Measurements from ENCODE around the gene KLK14. TPM values are rescaled to one million over a fixed set of nuclear protein-coding genes. Genes with fewer than 3 reads are reported as not detected.

KLK14 gene
- total RNA-seq, 5 donors from 2014 or later (not counting 1 experiment from before 2014, with no cell fraction given): 0.42 to 0.78 (median 0.70) TPM

- H3K36me3 Mint-ChIP-seq: no peaks in the 10 kb centered on the region
- H3K27me3 Mint-ChIP-seq: peaks cover 0 to 5% of the 10 kb centered on the region in 2 donors
- peaks cover 13 to 56% of the 10 kb centered on the region in 2 experiments for H3K4me1 ChIP-seq (ENCODE audit: control insufficient read depth in 1 of 2, extremely low read depth in 1 of 2, insufficient read depth in 2 of 2, low read length in 2 of 2)
- H3K27ac Mint-ChIP-seq: no peak overlapping the region
- H3K9me3 ChIP-seq: no peaks in the 10 kb centered on the region
- ATAC-seq (replicated peaks in 1 of 4): no peak
- no peaks in the 10 kb centered on the region for H3K36me3 ChIP-seq (ENCODE audit: control insufficient read depth in 2 of 2, extremely low read depth in 1 of 2, insufficient read depth in 1 of 2, low read length in 1 of 2)
- H3K9me3 Mint-ChIP-seq: no peaks in the 10 kb centered on the region
- no peak for DNase-seq
- no peak overlapping the region for H3K4me3 ChIP-seq (ENCODE audit: control insufficient read depth in 1 of 2, extremely low read depth in 1 of 2, low read length in 1 of 2)
- no peak overlapping the region for H3K4me3 Mint-ChIP-seq
- peaks cover 0 to 2% of the 10 kb centered on the region in 2 experiments for H3K27me3 ChIP-seq (replicated peaks in 1 of 2; ENCODE audit: control insufficient read depth in 2 of 2, extremely low read depth in 1 of 2, insufficient read depth in 2 of 2, low read length in 1 of 2)
- WGBS (ENCODE audit: insufficient coverage): 63% methylated on average over 6 of the region's 6 CpGs
- CTCF ChIA-PET: interaction anchor here in 1 of 2 donors (0.7 kb wide), 1 partner anchor 14 kb away, joined by 3 read pairs; no protein-coding TSS in a partner anchor
- H3K4me1 Mint-ChIP-seq: peaks cover 31 to 55% (median 51%) of the 10 kb centered on the region in 3 donors
- POLR2A ChIA-PET: no interaction called here
- no peak overlapping the region for H3K27ac ChIP-seq (ENCODE audit: low read length)
Measured at GRCh38 chr19:51111606-51112005, 28.9 kb upstream of the KLK14 start.

GRCh38 chr19:51110666-51110971, 27.9 kb upstream of the KLK14 start:
- peaks cover 0 to 1% of the 10 kb centered on the region in 2 experiments for H3K27me3 ChIP-seq (replicated peaks in 1 of 2; ENCODE audit: control insufficient read depth in 2 of 2, extremely low read depth in 1 of 2, insufficient read depth in 2 of 2, low read length in 1 of 2)
- WGBS (ENCODE audit: insufficient coverage): 78% methylated on average over 1 of the region's 1 CpG
- peaks cover 30 to 52% (median 49%) of the 10 kb centered on the region in 3 donors for H3K4me1 Mint-ChIP-seq
- no peak overlapping the region for H3K4me3 ChIP-seq (ENCODE audit: control insufficient read depth in 1 of 2, extremely low read depth in 1 of 2, low read length in 1 of 2)
- H3K4me1 ChIP-seq (ENCODE audit: control insufficient read depth in 1 of 2, extremely low read depth in 1 of 2, insufficient read depth in 2 of 2, low read length in 2 of 2): peaks cover 13 to 52% of the 10 kb centered on the region in 2 experiments
- H3K27ac Mint-ChIP-seq: no peak overlapping the region
- H3K27ac ChIP-seq (ENCODE audit: low read length): no peak overlapping the region
- DNase-seq (no peak), ATAC-seq (replicated peaks in 1 of 4) (no peak)
- no peaks in the 10 kb centered on the region for H3K9me3 Mint-ChIP-seq
- H3K36me3 ChIP-seq (ENCODE audit: control insufficient read depth in 2 of 2, extremely low read depth in 1 of 2, insufficient read depth in 1 of 2, low read length in 1 of 2): no peaks in the 10 kb centered on the region
- H3K9me3 ChIP-seq: no peaks in the 10 kb centered on the region
- CTCF ChIA-PET: no interaction called here
- POLR2A ChIA-PET: no interaction called here
- H3K36me3 Mint-ChIP-seq: peaks cover under 1% of the 10 kb centered on the region
- H3K4me3 Mint-ChIP-seq: no peak overlapping the region
- H3K27me3 Mint-ChIP-seq: peaks cover 0 to 3% of the 10 kb centered on the region in 2 donors

GRCh38 chr19:51108805-51109146, 26.1 kb upstream of the KLK14 start:
- H3K27me3 Mint-ChIP-seq: no peaks in the 10 kb centered on the region
- peaks cover 37 to 46% (median 45%) of the 10 kb centered on the region in 3 donors for H3K4me1 Mint-ChIP-seq
- Histone ChIP-seq H3K9me3 (no peaks in the 10 kb centered on the region), H3K27ac (ENCODE audit: low read length) (peak overlapping the region; percentile 67), H3K36me3 (ENCODE audit: control insufficient read depth in 2 of 2, extremely low read depth in 1 of 2, insufficient read depth in 1 of 2, low read length in 1 of 2) (peaks cover 6 to 11% of the 10 kb centered on the region in 2 donors), H3K27me3 (replicated peaks in 1 of 2; ENCODE audit: control insufficient read depth in 2 of 2, extremely low read depth in 1 of 2, insufficient read depth in 2 of 2, low read length in 1 of 2) (no peaks in the 10 kb centered on the region), H3K4me3 (ENCODE audit: control insufficient read depth in 1 of 2, extremely low read depth in 1 of 2, low read length in 1 of 2) (peak overlapping the region; percentile 83 to 86), H3K4me1 (ENCODE audit: control insufficient read depth in 1 of 2, extremely low read depth in 1 of 2, insufficient read depth in 2 of 2, low read length in 2 of 2) (peaks cover 8 to 39% of the 10 kb centered on the region in 2 experiments)
- ChIA-PET POLR2A (interaction anchor here in 1 of 2 donors (0.6 kb wide), 1 partner anchor 301 kb away, joined by 3 read pairs; no protein-coding TSS in a partner anchor), CTCF (interaction anchor here in 1 of 2 donors (0.8 kb wide), 1 partner anchor 12 kb away, joined by 3 read pairs; no protein-coding TSS in a partner anchor)
- peak overlapping the region; percentile 87 to 98 (median 92) for H3K4me3 Mint-ChIP-seq
- DNase-seq (no peak), ATAC-seq (replicated peaks in 1 of 4) (peak; percentile 48 to 55 (median 53))
- 4% methylated on average over 3 of the region's 15 CpGs for WGBS (ENCODE audit: insufficient coverage)
- H3K36me3 Mint-ChIP-seq: peaks cover 11% of the 10 kb centered on the region
- H3K27ac Mint-ChIP-seq: peak overlapping the region; percentile 96 to 99
- H3K9me3 Mint-ChIP-seq: no peaks in the 10 kb centered on the region

GRCh38 chr19:51108066-51108804, 25.5 kb upstream of the KLK14 start, which contains the start of gene CTU1:
TSS of gene CTU1 (minus strand) at chr19:51108409. CDS start at chr19:51104569, 3,840 bp downstream.
- Histone ChIP-seq H3K9me3 (no peaks in the 10 kb centered on the region), H3K4me3 (ENCODE audit: control insufficient read depth in 1 of 2, extremely low read depth in 1 of 2, low read length in 1 of 2) (peak within 1 kb of the TSS; percentile 83 to 86), H3K36me3 (ENCODE audit: control insufficient read depth in 2 of 2, extremely low read depth in 1 of 2, insufficient read depth in 1 of 2, low read length in 1 of 2) (peaks cover 7 to 13% of the 10 kb centered on the region in 2 donors), H3K27ac (ENCODE audit: low read length) (peak within 1 kb of the TSS; percentile 67), H3K4me1 (ENCODE audit: control insufficient read depth in 1 of 2, extremely low read depth in 1 of 2, insufficient read depth in 2 of 2, low read length in 2 of 2) (peaks cover 8 to 36% of the 10 kb centered on the region in 2 experiments), H3K27me3 (replicated peaks in 1 of 2; ENCODE audit: control insufficient read depth in 2 of 2, extremely low read depth in 1 of 2, insufficient read depth in 2 of 2, low read length in 1 of 2) (no peaks in the 10 kb centered on the region)
- peak; percentile 96 to 99 (median 98) for DNase-seq
- ChIA-PET POLR2A (interaction anchor here in 1 of 2 donors (0.6 kb wide), 1 partner anchor 302 kb away, joined by 3 read pairs; no protein-coding TSS in a partner anchor), CTCF (interaction anchor here in 1 of 2 donors (0.8 kb wide), 1 partner anchor 12 kb away, joined by 3 read pairs; no protein-coding TSS in a partner anchor)
- Mint-ChIP-seq H3K27me3 (no peaks in the 10 kb centered on the region), H3K9me3 (no peaks in the 10 kb centered on the region), H3K4me1 (peaks cover 37 to 49% (median 47%) of the 10 kb centered on the region in 3 donors), H3K36me3 (peaks cover 16% of the 10 kb centered on the region), H3K4me3 (peak within 1 kb of the TSS; percentile 87 to 98 (median 92)), H3K27ac (peak within 1 kb of the TSS; percentile 96 to 99)
- peak; percentile 97 to 99 (median 98) for ATAC-seq (replicated peaks in 1 of 4)
- 0% methylated on average over 30 of the region's 43 CpGs for WGBS (ENCODE audit: insufficient coverage)

GRCh38 chr19:51107406-51108065, 24.8 kb upstream of the KLK14 start:
- DNase-seq: peak in 4 of 35 experiments; percentile 5 to 28 (median 20)
- CTCF ChIA-PET: interaction anchor here in 1 of 2 donors (0.5 kb wide), 1 partner anchor 51 kb away, joined by 5 read pairs; no protein-coding TSS in a partner anchor

GRCh38 chr19:51103926-51104341, 21.2 kb upstream of the KLK14 start:
- H3K27ac ChIP-seq (ENCODE audit: low read length): no peak overlapping the region
- peaks cover 8 to 41% of the 10 kb centered on the region in 2 experiments for H3K4me1 ChIP-seq (ENCODE audit: control insufficient read depth in 1 of 2, extremely low read depth in 1 of 2, insufficient read depth in 2 of 2, low read length in 2 of 2)
- H3K4me3 Mint-ChIP-seq: no peak overlapping the region
- no peak overlapping the region for H3K27ac Mint-ChIP-seq
- H3K27me3 Mint-ChIP-seq: no peaks in the 10 kb centered on the region
- WGBS (ENCODE audit: insufficient coverage): 97% methylated on average over 43 of the region's 49 CpGs
- H3K36me3 ChIP-seq (ENCODE audit: control insufficient read depth in 2 of 2, extremely low read depth in 1 of 2, insufficient read depth in 1 of 2, low read length in 1 of 2): peaks cover 7 to 36% of the 10 kb centered on the region in 2 donors
- POLR2A ChIA-PET: no interaction called here
- H3K27me3 ChIP-seq (replicated peaks in 1 of 2; ENCODE audit: control insufficient read depth in 2 of 2, extremely low read depth in 1 of 2, insufficient read depth in 2 of 2, low read length in 1 of 2): no peaks in the 10 kb centered on the region
- CTCF ChIA-PET: no interaction called here
- ATAC-seq (replicated peaks in 1 of 4) (no peak), DNase-seq (no peak)
- peaks cover 55 to 68% (median 64%) of the 10 kb centered on the region in 3 donors for H3K4me1 Mint-ChIP-seq
- H3K4me3 ChIP-seq (ENCODE audit: control insufficient read depth in 1 of 2, extremely low read depth in 1 of 2, low read length in 1 of 2): no peak overlapping the region
- no peaks in the 10 kb centered on the region for H3K9me3 ChIP-seq
- peaks cover 38% of the 10 kb centered on the region for H3K36me3 Mint-ChIP-seq
- H3K9me3 Mint-ChIP-seq: no peaks in the 10 kb centered on the region

More at GRCh38 chr19:51107406-51108065, 24.8 kb upstream of the KLK14 start:
- WGBS (ENCODE audit: insufficient coverage): 23% methylated on average over 18 of the region's 18 CpGs
- peak overlapping the region; percentile 96 to 99 for H3K27ac Mint-ChIP-seq
- H3K36me3 Mint-ChIP-seq: peaks cover 22% of the 10 kb centered on the region
- no peaks in the 10 kb centered on the region for H3K27me3 Mint-ChIP-seq
- POLR2A ChIA-PET: no interaction called here
- Histone ChIP-seq H3K4me3 (ENCODE audit: control insufficient read depth in 1 of 2, extremely low read depth in 1 of 2, low read length in 1 of 2) (peak overlapping the region; percentile 83 to 86), H3K9me3 (no peaks in the 10 kb centered on the region), H3K27ac (ENCODE audit: low read length) (peak overlapping the region; percentile 42), H3K27me3 (replicated peaks in 1 of 2; ENCODE audit: control insufficient read depth in 2 of 2, extremely low read depth in 1 of 2, insufficient read depth in 2 of 2, low read length in 1 of 2) (no peaks in the 10 kb centered on the region), H3K4me1 (ENCODE audit: control insufficient read depth in 1 of 2, extremely low read depth in 1 of 2, insufficient read depth in 2 of 2, low read length in 2 of 2) (peaks cover 8 to 36% of the 10 kb centered on the region in 2 experiments), H3K36me3 (ENCODE audit: control insufficient read depth in 2 of 2, extremely low read depth in 1 of 2, insufficient read depth in 1 of 2, low read length in 1 of 2) (peaks cover 7 to 19% of the 10 kb centered on the region in 2 donors)
- H3K4me3 Mint-ChIP-seq: peak overlapping the region; percentile 87 to 98 (median 92)
- no peaks in the 10 kb centered on the region for H3K9me3 Mint-ChIP-seq
- ATAC-seq (replicated peaks in 1 of 4): no peak
- H3K4me1 Mint-ChIP-seq: peaks cover 42 to 55% (median 54%) of the 10 kb centered on the region in 3 donors

Measured in T-cell (primary cell).